HG02970 (cell line): Measurements from ENCODE around the gene DBF4B.
A peak's percentile ranks its signal among the peaks of the same experiment; 100 is the strongest.

ENCODE experiments used
- ATAC-seq: cut with Tn5 transposase; IDR thresholded peaks from one replicate; pipeline ENCODE4 v1.9.1; 2021; ENCODE audit warnings: mild to moderate bottlenecking, moderate library complexity, moderate number of reproducible peaks; ENCODE audit not compliant: unreplicated experiment, low FRiP score

DBF4B gene

GRCh38 chr17:44775838-44776621 lies 67.6 kb downstream of the DBF4B start:
- peak; percentile 4 for ATAC-seq

GRCh38 chr17:44776628-44777393 lies 68.3 kb downstream of the DBF4B start:
- ATAC-seq: no peak

GRCh38 chr17:44777394-44778348 lies 69.2 kb downstream of the DBF4B start:
- no peak for ATAC-seq

- ATAC-seq: no peak
These were observed 70.3 kb downstream of the DBF4B start for GRCh38 chr17:44778656-44779210.

- ATAC-seq: no peak
These were observed 71.0 kb downstream of the DBF4B start for GRCh38 chr17:44779211-44780025.

- no peak for ATAC-seq
These were observed 71.7 kb downstream of the DBF4B start for GRCh38 chr17:44780161-44780560.

- no peak for ATAC-seq
These were observed 72.5 kb downstream of the DBF4B start for GRCh38 chr17:44780845-44781480.

GRCh38 chr17:44781551-44782325 lies 73.3 kb downstream of the DBF4B start:
- ATAC-seq: no peak

- ATAC-seq: no peak
These were observed 73.9 kb downstream of the DBF4B start for GRCh38 chr17:44782326-44782850.

GRCh38 chr17:44785921-44786320 lies 77.5 kb downstream of the DBF4B start:
- ATAC-seq: no peak

- no peak for ATAC-seq
These were observed 78.2 kb downstream of the DBF4B start for GRCh38 chr17:44786551-44787081.

GRCh38 chr17:44787271-44787940 lies 78.9 kb downstream of the DBF4B start:
- no peak for ATAC-seq

GRCh38 chr17:44788139-44788538 lies 79.7 kb downstream of the DBF4B start:
- ATAC-seq: no peak

GRCh38 chr17:44792276-44792675 lies 83.8 kb downstream of the DBF4B start:
- ATAC-seq: no peak

- no peak for ATAC-seq
These were observed 85.7 kb downstream of the DBF4B start for GRCh38 chr17:44793885-44794842.

- no peak for ATAC-seq
These were observed 86.5 kb downstream of the DBF4B start for GRCh38 chr17:44794851-44795413.
